ENCODE data around the gene ATP6V0C.
"Not testable (repeated sequence)": the region's sequence is repeated elsewhere in the genome, so short reads cannot be mapped to it uniquely, and the experiment has no call there.

Gene ATP6V0C

DNA sequence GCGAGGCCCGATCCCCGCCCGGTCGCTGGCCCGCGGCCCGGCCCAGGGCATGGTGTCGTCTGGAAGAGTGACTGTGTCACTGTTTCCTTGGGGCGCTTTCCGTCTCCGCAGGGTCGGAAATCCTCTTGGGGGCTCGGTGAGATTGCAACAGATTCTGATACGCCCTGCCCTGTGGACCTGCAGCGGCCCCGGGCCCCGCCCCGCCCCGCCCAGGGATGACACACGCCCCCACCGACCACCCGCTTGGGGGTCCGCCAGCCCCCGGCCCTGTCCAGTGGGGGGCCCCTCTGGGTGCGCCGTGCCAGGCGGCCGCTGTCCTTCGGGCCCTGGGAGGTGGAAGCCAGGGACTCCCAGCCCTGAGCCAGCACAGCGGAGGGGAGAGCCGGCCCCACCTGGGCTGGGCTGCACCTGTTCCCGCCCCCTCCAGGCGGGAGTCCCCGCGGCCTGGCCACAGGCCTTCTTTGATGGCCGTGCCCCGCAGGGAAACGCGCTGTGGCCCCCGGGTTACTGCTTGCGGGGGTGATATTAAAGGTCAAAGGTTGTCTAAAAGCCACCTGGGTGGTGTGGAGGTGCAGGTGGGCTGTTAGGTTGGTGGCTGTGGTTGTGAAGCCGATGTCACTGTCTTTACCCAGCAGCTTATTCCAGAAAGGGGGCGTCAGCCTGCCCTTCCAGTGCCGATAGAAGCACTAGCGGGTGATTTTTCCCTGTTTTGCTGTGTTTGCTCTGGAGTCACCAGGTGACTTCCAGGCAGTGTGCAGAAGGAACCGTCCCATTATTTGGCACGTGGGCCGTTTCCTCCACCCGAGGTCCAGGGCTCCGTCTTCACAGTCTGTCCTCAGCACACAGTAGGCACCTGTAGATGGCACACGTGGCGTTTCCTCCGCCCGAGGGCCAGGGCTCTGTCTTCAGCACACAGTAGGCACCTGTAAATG is 38.1 kb upstream of the ATP6V0C start:
- no peak for DNase-seq

DNA sequence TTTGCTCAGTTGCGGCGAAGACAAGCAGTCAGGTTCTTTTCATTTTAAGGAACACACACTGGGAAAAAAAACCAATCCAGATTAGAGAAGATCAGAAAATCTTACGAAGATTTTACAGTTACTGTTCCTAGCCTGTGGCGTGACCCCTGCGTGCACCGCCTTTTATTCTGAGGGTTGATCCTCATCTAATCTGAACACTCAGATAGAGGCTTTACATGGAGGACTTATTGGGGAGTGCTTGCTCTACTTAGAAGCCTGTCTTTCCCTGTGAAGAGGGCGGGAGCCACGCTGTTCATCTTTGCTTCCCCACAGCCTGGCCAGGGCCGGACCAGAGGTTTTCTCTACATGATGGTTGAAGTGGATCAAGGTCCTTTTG is 37.4 kb upstream of the ATP6V0C start:
- no peak for DNase-seq

DNA sequence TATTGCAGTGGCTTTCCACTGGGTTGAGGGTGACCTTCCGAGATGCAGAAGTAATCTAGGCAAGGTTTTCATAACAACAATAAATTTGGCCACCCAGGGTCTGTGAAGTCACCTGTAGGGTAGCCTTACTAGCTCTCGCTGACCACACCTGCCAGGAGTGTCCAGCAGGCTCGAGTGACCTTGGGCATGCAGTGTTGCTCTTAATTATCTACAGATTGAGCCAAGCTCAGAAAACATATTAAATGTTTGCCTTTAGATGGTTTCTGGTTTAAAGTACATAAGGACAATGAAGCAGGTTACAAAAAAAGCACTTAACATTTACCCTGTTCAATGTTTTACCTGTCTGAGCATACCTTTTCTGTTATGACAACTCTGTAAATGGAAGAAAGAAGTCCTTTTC is 37.0 kb upstream of the ATP6V0C start:
- no peak for DNase-seq

DNA sequence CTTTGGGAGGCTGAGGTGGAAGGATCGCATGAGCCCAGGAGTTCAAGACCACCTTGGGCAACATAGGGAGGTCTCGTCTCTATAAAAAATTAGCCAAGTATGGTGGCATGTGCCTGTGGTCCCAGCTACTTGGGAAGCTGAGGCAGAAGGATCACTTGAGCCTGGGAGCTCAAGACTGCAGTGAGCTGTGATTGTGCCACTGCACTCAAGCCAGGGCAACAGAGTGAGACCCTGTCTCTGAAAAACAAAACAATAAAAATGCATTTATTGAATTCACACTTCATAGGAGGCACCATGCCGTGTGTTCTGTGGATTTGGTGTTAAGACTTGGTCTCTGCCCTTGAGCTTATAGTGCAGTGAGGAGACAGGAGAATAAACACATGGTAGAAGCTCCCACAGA is 36.4 kb upstream of the ATP6V0C start:
- no peak for DNase-seq

DNA sequence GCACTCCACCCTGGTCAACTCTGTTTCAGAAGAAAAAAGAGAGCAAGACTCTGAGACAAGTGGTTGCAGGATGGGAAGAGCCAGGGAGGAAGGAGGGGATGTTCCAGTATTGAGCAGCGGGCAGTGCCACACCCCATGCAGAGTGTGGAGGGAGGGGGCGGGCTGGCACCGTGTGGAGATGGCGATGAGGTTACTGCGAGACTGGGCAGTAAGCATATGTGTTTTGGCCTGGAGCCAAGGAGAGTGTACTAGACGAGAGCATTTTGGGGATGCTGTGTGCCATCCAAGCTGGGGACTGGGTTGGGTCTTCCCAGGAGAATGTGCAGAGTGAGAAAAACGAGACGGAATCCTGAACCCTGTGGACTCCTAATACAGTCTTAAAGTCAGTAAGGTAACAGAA is 35.5 kb upstream of the ATP6V0C start:
- no peak for DNase-seq

DNA sequence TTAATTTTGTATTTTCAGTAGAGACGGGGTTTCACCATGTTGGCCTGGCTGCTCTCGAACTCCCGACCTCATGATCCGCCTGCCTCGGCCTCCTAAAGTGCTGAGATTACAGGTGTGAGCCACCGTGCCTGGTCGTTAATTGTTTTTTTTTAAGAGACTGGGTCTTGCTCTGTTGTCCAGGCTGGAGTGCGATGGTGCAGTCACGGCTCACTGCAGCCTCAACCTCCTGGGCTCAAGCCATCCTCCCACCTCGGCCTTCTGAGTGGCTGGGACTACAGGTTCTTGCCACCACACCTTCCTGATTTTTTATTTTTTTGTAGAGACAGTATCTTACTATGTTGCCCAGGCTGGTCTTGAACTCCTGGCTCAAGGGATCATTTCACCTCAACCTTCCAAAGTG is 33.8 kb upstream of the ATP6V0C start:
- not testable (repeated sequence) for DNase-seq

DNA sequence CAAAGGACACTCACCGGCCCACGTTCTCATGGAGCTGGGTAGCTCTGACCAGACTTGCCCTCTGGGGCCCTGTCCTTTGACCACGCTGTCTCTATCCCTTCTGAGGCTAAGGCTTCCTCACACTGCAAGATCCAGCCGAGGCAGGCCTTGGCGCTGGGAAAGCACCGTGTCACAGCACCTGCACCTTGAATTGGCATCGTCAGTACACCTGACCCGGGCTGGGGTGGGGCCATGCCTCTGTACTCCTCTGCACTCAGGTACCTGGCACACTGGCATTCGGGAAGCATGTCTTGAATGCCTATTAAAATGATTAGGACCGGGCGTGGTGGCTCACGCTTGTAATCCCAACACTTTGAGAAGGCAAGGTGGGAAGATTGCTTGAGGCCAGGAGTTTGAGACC is 32.8 kb upstream of the ATP6V0C start:
- no peak for DNase-seq

DNA sequence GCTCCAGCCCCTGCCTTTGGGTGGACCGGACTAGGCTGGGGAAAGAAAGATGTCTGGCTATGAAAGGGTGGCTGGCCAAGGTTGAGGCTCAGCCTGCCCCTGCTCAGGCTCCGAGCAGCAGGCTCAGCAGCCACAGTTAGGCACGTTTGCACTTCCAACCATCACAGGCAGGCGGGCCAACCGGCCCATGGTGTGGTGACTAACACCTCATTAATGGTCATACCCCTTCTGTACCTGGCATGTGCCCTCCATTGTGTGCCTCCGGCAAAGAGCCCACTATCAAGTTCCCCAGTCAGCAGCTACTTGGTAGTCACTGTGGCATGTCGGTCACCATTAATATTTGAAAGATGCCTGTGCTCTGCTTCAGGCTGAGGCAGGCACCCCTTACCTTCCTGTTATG is 32.1 kb upstream of the ATP6V0C start:
- DNase-seq: no peak

DNA sequence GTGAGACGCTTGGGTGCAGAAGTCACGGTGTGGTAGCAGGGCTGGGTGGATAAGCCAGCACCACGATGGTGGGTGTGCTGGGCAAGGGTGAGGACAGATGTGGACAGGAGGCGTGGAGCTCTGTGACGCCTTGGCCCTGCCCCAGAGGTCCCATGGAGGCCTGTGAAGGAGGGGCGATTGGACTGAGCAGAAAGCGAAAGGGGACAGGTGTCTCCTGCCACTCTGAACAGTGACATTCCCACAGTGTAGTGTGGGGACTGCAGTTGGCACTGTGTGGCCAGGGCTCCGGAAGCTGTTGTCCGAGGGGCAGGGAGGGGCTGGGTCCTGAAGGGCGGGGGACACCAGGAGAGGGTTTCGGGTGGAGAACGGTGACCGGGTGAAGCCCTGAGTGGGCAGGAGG is 31.5 kb upstream of the ATP6V0C start:
- no peak for DNase-seq

DNA sequence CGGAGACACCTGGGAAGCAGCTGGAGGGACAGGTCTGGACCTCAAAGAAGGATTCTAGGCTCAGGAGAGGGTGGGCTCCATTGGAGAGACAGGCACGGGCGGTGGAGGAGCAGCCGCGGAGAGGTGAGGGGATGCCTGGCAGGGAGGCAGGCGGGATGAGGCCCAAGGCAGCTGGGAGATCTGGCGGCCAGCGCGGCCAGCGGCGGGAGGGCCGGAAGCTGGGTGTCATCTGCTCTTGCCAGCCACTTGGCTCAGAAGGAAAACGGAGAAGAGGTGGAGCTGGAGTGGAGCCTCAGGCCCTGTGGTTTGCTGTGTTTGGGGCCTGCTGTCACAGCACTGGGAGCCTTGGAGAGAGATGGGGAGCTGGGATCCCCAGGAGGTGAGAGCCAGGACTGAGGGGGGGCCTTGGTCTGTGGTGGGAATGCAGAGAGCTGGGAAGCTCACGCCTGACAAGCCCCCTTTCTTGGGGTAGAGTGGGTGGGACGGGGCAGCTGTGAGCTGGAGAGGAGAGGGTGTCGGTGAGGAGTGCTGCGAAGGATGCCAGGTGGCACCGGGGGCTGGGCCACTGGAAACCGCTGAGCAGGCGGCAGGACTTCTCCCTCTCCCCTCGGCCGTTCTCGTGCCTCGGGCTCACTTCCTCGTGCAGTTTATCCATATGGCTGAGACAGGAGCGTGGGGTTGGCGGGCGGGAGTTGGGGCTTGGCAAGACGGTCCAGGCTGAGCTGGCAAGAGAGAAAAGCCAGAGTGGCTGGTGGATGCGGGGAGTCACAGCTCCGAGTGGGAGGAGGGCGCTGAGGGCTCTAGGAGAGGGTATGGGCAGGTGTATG is 30.8 kb upstream of the ATP6V0C start:
- DNase-seq: peak; percentile 78

DNA sequence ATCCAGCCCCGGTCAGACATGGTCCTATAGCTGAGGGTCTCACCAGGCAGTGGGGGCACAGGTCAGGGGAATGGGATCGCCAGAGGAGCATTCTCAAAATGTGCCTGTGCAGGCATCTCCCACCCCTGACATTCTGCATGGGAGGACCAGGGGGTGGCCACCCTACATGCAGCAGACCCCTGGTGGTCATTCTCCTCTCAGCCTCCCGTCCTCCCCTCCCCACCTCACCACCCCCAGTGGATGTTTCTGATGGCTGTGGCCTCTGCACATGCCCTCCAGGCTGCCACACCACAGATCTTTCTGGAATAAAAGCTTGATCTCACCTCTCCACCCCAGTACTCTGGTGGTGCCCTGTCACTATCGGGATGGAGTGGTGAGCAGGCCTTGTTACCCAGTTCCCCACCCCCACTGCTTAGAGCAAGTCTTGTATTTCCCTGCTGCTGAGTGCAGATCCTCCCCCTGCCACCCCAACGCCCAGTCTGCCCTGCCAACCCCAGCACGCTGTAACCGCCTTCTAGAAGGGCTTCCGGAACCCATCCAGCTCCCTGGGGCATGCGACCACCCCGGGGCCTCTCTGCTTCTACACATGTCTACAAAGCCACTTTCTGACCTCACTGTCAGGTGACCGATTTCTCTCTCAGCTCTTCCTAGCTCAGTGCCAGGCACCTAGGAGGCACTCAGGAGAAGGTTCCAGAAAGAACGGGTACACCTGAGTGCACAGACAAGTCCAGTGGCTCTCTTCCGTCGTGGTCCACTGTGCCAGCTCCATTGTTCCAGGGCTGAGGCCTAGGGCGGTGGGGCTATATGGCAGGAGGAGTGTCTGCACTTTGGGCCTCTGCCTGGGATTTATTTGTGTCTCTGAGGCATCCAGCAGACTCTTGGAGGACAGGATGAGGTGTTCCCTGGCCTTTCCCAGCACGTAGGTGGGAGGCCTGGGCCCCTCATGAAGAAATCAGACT is 29.5 kb upstream of the ATP6V0C start:
- DNase-seq: no peak

DNA sequence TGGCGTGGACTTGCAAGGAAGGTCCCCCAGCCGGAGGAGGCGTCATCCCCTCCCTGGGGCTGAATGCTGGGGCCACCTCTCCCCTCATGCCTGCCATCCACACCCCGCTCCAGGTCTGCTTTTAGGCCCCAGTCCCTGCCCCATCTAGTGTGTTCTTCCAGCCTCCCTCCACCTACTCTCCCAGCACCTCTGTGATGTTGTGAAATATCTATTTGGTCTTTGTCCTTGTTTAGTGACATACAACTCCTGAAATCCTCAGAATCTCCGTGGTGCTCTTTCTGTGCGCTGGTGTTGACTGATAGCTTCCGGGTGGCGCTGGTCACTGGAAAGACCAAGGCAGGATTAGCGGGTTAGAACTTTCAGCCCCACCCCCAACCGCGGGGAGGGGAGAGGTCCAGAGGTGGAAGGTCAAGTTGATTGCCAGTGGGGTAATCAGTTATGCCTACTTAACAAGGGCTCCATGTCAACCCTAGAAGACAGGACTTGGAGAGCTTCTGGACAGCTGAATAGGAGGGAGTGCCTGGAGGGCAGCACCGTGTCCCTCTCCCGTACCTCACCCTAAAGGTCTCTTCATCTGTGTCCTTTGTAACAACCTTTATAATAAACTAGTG is 28.7 kb upstream of the ATP6V0C start:
- DNase-seq: no peak

DNA sequence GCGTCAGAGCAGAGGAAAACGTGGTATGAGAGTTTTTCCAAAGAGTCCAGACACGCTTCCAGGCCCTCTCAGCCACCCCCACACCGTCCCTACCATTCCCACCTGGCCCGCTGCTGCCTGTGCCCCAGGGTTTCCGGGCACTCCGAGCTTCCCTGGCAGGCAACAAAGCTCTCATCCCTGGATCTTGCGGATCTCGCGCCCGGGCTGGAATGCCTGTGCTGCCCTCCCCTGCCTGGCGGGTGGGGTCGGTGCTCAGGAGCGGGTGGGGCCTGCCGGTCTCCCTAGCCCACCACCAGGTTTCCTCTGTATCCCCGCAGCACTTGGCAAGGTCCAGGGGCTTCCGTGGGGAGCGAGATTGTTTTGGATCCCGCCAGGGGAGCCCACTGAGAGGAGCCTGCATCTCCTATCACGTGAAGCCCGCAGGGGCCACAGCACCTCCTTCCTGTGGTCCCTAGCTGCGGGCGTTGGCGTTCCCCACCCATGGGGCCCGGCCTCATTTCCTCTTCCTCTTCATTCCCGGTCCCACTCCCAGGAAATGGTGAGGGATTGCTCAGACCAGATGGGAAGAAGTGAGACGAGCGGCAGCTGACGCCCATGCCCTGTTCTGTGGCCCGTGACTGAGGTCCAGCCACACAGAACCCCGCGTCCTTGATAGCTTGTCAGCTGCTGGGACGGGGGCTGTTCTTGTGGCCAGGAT is 27.8 kb upstream of the ATP6V0C start:
- DNase-seq: no peak

DNA sequence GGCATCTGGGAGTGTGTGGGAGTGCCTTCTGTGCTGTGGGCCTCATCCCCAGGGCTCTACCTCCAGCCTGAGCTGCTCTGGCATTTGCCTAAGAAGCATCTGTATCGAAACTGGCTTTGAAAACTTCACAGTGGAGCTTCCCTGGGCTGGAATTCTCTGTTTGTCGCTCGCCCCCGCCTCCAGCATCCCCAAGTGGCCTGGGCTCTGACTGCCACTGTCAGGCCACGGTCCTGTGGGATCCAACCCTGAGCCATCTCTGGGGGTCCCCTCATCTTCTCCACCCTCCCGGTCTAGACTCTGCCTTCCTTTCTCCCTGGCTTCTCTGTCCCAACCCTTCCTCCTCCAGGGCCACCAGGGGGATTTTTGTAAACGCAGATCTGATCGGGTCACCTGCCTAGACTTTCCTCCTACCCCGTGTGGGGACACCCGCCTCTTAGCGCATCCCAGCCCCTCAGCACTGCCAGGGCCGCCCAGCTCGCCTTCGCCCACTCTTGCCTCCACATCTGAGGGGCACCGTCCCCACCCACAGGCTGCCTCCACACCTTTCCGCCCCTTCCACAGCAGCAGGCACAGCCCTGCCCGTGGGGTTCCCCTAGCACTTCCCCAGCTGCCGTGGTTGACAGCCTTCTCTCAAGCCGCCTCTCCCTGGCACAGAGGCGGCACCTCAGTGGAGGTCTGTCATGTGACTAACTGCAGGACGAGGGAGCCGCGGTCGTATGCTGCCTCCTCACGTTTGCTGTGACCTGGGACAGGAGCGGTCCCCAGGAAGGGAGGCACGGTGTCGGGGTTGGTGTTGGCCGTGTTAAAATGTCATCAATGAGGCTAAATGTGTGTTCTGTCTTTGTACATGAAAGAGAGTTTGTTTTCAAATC is 26.9 kb upstream of the ATP6V0C start:
- DNase-seq: no peak

DNA sequence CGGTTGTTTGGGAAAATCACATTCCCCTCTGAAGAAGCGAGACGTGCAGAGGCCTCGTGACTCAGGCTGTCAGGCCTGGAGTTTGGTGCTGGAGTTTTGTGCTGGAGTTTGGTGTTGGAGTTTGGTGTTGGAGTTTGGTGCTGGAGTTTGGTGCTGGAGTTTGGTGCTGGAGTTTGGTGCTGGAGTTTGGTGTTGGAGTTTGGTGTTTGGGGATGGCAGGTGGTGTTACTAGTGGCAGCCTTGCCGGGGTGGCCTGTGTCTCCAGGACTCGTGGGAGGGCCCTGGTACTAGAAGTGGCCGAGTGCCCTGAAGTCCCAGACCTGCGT is 26.3 kb upstream of the ATP6V0C start:
- DNase-seq: no peak

DNA sequence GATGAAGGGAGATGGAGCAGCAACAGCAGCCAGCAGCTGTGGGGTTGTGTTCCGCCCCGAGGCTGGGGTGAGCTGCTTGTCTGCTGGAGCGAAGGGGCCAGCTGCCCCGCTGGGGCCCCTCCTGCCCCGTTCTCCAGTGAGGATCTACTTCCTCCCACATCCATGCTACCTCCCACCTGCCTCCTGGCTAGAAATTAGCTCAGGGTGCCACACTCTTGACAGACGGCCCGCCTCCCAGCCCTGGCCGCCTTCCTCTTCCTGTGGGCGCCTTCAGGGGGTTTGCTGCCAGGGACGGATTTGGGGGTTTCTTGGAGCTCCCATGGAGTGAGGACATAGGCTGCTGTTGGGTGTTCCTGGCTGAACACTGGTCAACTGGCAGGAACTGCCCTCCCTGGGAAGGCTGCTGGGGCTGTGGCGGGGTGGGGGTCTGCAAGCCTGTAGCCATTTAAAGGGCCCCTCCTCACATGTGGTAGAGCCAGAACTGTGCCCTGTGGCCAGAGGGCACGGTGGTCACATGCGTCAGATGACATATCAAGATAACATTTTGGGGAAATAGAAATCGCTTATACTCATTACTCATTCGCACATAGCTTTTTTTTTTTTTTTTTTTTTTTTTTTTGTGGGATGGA is 25.7 kb upstream of the ATP6V0C start:
- DNase-seq: no peak

DNA sequence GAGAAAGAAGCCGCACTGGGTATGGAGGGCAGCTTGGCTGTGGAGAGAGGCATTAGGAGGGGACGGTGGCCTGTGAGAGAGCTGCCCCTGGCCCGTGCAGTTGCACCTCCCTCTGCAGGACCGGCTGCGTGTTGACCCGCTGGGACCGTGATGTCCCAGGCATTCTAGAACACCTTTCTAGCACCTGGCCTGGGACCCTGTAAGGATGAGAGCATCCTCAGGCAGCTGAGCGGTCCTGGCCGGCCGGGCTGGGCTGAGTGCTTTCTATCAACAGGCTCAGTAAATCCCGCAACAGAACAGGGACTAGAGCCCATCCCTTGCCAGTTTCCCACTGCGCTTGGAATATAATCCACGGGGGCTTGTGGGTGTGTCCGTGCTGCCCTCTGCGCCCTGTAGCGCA is 24.2 kb upstream of the ATP6V0C start:
- DNase-seq: no peak

DNA sequence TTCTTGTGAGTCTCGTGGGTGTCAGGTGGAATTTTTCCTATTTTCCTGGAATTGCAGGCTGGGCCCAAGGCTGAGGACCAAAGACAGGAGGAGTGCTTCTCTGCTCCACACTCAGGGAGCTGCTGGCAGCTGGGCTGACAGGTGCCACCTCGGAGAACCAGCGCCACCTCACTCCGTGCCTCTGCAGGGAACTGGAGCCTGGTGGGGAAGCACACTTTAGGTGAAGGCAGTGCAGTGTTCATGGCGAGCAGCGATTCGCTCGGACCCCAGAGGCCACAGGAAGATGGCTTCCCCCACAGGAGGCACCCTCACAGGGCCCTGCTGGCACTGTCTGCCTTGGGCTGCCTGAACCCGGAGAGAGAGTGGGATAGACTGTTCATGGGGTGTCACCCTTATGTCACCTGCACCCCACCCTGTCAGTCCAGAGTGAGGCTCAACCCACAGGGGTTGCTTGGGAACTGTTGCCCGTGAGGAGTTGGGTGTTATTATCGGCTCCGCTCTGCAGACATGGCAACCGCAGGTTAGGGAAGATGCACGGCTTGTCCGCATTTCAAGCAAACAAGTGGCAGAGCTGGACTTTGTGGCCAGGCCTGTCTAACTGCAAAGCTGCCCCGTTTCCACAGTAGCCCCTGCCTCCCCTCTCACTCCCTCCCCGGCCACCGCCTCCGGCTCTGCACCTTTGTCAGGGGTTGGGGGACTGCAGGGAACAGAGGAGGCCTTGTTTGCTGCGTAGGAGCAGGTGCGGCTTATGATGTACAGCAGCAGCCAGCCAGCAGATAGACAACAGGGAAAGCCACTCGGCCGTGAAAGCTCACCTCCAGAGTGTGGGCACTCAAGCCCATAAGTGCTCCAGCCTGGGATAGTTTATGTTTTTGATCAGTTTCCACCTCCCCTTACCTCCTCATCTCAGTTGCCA is 23.3 kb upstream of the ATP6V0C start:
- no peak for DNase-seq

DNA sequence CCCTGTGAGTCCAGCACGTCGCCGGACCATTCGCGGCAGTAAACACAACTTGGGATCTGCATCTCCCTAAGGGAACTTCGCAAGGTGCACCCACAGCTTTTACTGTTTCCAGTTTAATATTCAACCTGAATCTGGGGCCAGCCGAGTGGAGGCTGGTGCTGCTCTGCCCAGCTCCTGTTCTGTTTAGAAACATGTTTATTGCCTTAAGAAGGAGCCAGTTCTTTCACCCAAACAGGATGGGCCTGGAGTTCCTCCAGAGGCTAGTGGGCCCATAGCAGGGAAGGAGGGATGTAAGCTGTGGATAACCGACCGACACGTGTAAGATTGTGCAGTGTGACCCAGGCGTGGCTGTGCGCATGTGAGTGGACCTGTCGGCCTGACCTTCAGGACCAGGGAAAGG is 21.5 kb upstream of the ATP6V0C start:
- no peak for DNase-seq

Data from EL (cell line).